Activated T-helper 17 cell treated with anti-CD3 and anti-CD28 coated beads, Interleukin-2, amount 50 U/mL, for 72 hours (primary cell): ENCODE results near the gene KIF3B. TPM values are rescaled to one million over a fixed set of nuclear protein-coding genes. Genes with fewer than 3 reads are reported as not detected.
"Not testable (repeated sequence)": the region's sequence is repeated elsewhere in the genome, so short reads cannot be mapped to it uniquely, and the experiment has no call there.

Experiments used
- ATAC-seq: fragments of 150-1000 bp; cut with Tn5 transposase; replicated peaks from 2 replicates; pipeline ENCODE4 v1.10.0; 2021; ENCODE audit warnings: mild to moderate bottlenecking, moderate library complexity
- H3K27ac Mint-ChIP-seq: one replicate; pipeline ENCODE4 v1.8.0; 2022; ENCODE audit warnings: mixed read lengths
- H3K27me3 Mint-ChIP-seq: one replicate; pipeline ENCODE4 v1.8.0; 2022; ENCODE audit warnings: mixed read lengths
- H3K36me3 Mint-ChIP-seq: one replicate; pipeline ENCODE4 v1.8.0; 2022; ENCODE audit warnings: low read depth, mild to moderate bottlenecking, mixed read lengths
- H3K4me1 Mint-ChIP-seq: one replicate; pipeline ENCODE4 v1.8.0; 2022; ENCODE audit warnings: mixed read lengths
- H3K4me3 Mint-ChIP-seq: one replicate; pipeline ENCODE4 v1.8.0; 2022; ENCODE audit warnings: mild to moderate bottlenecking, mixed read lengths
- H3K9me3 Mint-ChIP-seq: one replicate; pipeline ENCODE4 v1.8.0; 2022; ENCODE audit warnings: mixed read lengths
- total RNA-seq, 2 donors: library from RNA; stranded (reverse); gene quantifications; one replicate each; pipeline ENCODE4 v1.2.3, GENCODE V29; 2022

Gene KIF3B
- total RNA-seq, 2 donors from 2014 or later: 25.9 to 43.0 TPM

DNA sequence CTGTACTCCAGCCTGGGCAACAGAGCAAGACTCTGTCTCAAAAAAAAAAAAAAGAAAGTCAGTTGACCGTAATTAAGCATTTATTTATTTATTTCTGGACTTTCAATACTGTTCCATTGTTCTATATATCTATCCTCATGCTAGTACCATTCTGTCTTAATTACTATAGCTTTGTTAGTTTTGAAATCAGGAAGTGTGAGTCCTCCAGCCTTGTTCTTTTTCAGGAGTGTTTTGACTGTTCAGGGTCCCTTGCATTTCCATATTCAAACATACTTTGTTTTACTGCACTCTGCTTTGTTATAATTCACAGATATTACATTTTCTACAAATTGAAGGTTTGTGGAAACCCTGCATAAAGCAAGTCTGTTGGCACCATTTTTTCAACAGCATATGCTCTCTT, 43.9 kb downstream of the KIF3B start:
- peaks cover 81% of the 10 kb centered on the region for H3K36me3 Mint-ChIP-seq
- H3K9me3 Mint-ChIP-seq: no peaks in the 10 kb centered on the region
- no peaks in the 10 kb centered on the region for H3K27me3 Mint-ChIP-seq
- no peak overlapping the region for H3K4me3 Mint-ChIP-seq
- peak overlapping the region; percentile 17 for H3K27ac Mint-ChIP-seq
- H3K4me1 Mint-ChIP-seq: peaks cover 11% of the 10 kb centered on the region
- ATAC-seq: peak; percentile 59

DNA sequence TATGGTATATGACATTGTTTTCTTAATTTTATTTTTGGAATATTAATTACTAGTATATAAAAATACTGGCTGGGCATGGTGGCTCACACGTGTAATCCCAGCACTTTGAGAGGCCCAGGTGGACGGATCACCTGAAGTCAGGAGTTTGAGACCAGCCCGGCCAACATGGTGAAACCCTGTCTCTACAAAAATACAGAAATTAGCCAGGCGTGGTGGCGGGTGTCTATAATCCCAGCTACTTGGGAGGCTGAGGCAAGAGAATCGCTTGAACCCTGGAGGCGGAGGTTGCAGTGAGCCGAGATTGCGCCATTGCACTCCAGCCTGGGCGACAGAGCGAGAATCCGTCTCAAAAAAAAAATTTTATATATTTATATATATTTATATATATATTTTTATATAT, 44.8 kb downstream of the KIF3B start:
- H3K27ac Mint-ChIP-seq, H3K9me3 Mint-ChIP-seq, ATAC-seq, H3K27me3 Mint-ChIP-seq, H3K4me3 Mint-ChIP-seq: not testable (repeated sequence)
- H3K36me3 Mint-ChIP-seq: peaks cover 81% of the 10 kb centered on the region
- H3K4me1 Mint-ChIP-seq: peaks cover 12% of the 10 kb centered on the region

DNA sequence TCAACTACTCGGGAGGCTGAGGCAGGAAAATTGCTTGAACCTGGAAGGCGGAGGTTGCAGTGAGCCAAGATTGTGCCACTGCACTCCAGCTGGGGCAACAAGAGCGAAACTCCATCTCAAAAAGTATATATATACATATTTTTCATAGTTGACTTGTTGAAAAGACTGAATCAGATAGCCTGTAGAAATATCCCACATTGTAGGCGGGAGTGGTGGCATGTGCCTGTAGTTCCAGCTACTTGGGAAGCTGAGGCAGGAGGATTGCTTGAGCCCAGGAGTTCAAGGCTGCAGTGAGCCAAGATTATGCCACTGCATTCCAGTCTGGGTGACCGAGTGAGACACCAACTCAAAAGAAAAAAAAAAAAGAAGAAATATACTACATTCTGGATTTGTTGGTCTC, 46.3 kb downstream of the KIF3B start:
- Mint-ChIP-seq H3K36me3 (peaks cover 78% of the 10 kb centered on the region), H3K4me1 (peaks cover 12% of the 10 kb centered on the region)
- H3K27me3 Mint-ChIP-seq, ATAC-seq, H3K27ac Mint-ChIP-seq, H3K9me3 Mint-ChIP-seq, H3K4me3 Mint-ChIP-seq: not testable (repeated sequence)

DNA sequence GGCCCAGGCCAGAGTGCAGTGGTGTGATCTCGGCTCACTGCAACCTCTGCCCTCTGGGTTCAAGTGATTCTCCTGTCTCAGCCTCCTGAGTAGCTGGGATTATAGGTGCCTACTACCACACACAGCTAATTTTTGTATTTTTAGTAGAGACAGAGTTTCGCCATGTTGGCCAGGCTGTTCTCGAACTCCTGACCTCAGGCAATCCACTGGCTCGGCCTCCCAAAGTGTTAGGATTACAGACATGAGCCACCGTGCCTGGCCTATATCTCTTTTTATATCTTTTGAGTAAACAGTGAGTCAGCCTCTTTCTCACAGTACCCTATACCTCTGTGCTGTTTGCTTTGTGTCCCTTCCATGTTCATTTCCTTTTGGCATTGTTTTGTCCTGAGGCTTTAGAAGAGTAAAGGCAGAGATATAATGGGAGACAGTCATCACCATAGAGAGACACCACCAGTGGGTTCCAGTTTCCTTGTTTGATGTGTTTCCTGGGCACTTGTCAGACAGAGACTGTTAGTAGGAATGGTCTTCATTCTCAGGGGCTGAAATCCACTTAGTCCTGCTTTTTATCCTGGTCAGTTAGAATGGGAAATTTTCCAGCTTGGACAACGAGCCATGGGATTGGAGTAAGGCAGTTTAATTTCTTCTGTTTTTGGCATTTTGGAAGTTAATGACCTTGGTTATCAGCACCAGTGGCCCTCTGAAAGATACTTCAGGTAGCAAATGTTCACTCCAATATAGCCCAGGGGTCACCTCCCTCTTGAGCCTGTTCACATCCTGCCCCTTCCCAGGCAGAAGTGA, 48.5 kb downstream of the KIF3B start:
- Mint-ChIP-seq H3K27ac (peak overlapping the region; percentile 58), H3K9me3 (no peaks in the 10 kb centered on the region), H3K4me3 (no peak overlapping the region), H3K36me3 (peaks cover 77% of the 10 kb centered on the region), H3K27me3 (no peaks in the 10 kb centered on the region), H3K4me1 (peaks cover 12% of the 10 kb centered on the region)
- peak; percentile 69 for ATAC-seq

DNA sequence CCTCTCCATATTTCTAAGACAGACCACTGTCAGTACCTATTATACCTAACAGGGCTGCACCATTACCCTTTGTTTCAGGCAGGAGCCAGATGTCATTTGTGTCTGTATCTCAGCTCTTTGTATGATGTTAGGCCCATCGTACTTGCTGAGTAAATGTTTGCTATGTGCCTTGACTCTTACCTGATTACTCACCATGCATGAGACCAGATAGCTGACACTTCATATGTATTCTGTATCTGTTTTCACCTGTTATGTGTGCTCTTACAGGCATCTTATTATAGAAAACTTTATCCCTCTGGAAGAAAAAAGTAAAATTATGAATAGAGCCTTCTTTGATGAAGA, 49.0 kb downstream of the KIF3B start:
- Mint-ChIP-seq H3K4me1 (peaks cover 10% of the 10 kb centered on the region), H3K27me3 (no peaks in the 10 kb centered on the region), H3K27ac (peak overlapping the region; percentile 58), H3K4me3 (no peak overlapping the region), H3K9me3 (no peaks in the 10 kb centered on the region), H3K36me3 (peaks cover 77% of the 10 kb centered on the region)
- peak; percentile 67 for ATAC-seq

DNA sequence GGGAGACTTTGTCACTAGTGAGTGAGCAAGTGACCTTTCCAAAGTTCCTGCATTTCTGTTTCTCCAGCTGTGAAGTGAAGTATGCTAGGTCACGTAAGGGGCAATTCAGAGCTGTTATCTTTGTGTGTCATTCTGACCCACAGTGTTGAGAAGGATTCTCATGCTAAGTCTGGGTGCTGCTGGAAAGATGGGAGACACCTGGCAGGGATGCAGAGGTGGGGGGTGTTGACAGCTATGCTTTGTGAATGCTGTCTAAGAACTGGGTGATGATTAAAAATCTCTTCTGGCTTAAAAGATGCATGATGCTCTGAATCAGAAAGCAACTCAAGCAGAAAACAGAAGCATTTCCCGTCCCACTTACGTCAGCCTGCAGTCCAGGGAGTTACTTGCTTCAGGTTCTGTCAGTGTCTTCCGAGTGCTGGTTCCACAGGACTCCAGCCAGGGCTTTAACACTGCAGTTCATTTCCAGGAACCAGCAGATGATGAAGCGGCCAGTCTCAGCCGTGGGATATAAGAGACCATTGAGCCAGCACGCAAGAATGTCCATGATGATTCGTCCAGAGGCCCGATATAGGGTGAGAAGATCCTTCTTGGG, 49.7 kb downstream of the KIF3B start:
- H3K36me3 Mint-ChIP-seq: peaks cover 77% of the 10 kb centered on the region
- peak overlapping the region; percentile 58 for H3K27ac Mint-ChIP-seq
- H3K9me3 Mint-ChIP-seq: no peaks in the 10 kb centered on the region
- H3K4me1 Mint-ChIP-seq: peaks cover 15% of the 10 kb centered on the region
- no peak for ATAC-seq
- no peaks in the 10 kb centered on the region for H3K27me3 Mint-ChIP-seq
- no peak overlapping the region for H3K4me3 Mint-ChIP-seq

DNA sequence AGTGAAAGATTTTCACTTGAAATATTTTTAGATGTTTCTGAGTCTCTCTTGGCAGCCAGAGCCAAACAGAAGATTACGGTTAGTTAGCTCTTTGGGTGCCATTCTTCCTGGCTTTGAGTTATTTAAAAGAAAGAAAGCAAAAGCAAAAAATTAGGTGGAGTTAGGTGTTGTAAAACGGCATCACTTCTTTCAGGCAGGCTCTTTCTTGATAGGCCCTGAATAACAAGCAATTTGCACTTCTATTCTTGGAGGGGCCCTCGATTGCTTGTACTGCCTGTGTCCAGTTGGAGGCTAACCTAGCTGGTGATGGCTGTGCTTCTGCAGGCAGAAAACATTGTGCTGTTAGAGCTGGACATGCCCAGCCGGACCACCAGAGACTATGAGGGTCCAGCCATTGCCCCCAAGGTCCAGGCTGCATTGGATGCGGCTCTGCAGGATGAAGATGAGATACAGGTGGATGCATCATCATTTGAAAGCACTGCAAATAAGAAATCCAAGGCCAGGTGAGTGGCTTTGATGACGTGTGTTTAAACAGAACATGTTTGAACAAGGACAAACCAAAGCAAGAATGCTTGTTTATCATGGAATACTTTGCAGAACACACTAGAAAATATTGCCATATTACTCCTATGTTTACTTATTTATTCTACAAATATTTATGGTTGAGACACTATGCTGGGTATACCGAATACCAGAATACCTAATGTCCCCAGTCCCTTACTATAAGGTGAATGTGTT, 52.5 kb downstream of the KIF3B start:
- no peak overlapping the region for H3K27ac Mint-ChIP-seq
- peaks cover 93% of the 10 kb centered on the region for H3K36me3 Mint-ChIP-seq
- no peak for ATAC-seq
- no peak overlapping the region for H3K4me3 Mint-ChIP-seq
- peaks cover 41% of the 10 kb centered on the region for H3K4me1 Mint-ChIP-seq
- no peaks in the 10 kb centered on the region for H3K9me3 Mint-ChIP-seq
- no peaks in the 10 kb centered on the region for H3K27me3 Mint-ChIP-seq

DNA sequence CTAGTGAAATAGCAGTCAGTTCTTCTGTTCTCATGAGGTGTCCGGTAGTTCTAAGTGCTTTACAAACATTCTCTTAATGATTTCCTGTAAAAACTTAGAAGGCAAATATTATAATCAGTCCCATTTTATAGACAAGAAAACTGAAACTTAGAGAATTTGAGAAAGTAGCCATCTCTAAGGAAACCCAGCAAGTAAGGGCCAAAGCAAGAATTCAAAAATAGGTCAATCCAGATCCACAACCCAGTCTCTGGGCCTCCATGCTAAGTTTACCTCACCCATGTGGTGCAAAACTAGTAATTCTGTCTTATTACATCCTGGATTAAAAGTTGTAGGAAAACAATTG, 53.1 kb downstream of the KIF3B start:
- H3K36me3 Mint-ChIP-seq: peaks cover 92% of the 10 kb centered on the region
- H3K27ac Mint-ChIP-seq: no peak overlapping the region
- peaks cover 43% of the 10 kb centered on the region for H3K4me1 Mint-ChIP-seq
- H3K9me3 Mint-ChIP-seq: no peaks in the 10 kb centered on the region
- no peak for ATAC-seq
- no peak overlapping the region for H3K4me3 Mint-ChIP-seq
- no peaks in the 10 kb centered on the region for H3K27me3 Mint-ChIP-seq

DNA sequence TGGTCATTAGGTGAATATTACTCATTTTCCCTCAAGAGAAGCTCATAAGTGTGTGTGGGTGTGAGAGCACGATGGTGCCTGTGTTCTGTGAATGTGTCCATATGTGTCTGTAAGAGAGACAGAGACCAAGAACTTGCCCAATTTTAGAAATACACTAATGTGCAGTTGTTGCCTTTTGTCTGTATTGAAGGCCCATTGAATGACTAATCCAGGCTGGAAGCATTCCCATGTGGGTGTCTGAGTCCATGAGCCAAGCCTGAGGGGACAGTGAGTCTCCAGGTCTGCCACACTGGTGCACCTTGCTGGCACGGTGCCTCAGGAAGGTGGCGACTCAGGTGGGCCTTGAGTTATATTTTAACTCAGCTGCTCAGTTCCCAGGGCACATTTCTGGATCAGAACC, 55.2 kb downstream of the KIF3B start:
- Mint-ChIP-seq H3K4me3 (peak overlapping the region; percentile 64), H3K27ac (peak overlapping the region; percentile 94), H3K4me1 (peaks cover 39% of the 10 kb centered on the region), H3K9me3 (no peaks in the 10 kb centered on the region), H3K36me3 (peaks cover 92% of the 10 kb centered on the region), H3K27me3 (no peaks in the 10 kb centered on the region)
- peak; percentile 17 for ATAC-seq

DNA sequence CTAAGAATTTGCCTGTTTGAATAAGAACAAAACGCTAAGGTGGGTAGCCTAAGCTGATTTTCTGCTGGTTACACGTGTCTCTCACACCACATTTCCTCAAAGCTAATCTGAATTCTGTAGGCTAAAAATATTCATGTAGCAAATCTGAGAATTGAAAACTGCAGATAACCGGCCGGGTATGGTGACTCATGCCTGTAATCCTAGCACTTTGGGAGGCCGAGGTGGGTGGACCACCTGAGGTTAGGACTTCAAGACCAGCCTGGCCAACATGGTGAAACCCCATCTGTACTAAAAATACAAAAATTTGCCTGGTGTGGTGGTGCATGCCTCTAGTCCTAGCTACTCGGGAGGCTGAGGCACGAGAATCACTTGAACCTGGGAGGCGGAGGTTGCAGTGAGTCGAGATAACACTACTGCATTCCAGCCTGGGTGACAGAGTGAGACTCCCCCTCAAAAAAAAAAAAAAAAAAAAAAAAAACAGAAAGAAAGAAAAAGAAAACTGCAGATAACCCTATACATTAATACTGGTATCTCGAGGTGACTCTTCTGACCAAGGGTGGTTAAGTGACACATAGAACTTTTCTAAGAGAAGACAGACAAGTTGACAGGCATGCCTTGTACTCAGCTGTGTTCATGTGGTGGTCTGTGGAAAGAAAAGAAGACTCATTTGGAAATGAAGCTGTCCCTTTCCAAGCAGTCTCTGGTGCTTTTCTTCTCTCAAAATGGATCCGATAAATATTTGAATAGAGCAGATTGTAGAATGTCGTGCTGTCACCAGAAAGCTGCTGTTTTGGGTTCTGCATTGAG, 55.9 kb downstream of the KIF3B start:
- ATAC-seq: peak; percentile 86
- H3K4me1 Mint-ChIP-seq: peaks cover 39% of the 10 kb centered on the region

DNA sequence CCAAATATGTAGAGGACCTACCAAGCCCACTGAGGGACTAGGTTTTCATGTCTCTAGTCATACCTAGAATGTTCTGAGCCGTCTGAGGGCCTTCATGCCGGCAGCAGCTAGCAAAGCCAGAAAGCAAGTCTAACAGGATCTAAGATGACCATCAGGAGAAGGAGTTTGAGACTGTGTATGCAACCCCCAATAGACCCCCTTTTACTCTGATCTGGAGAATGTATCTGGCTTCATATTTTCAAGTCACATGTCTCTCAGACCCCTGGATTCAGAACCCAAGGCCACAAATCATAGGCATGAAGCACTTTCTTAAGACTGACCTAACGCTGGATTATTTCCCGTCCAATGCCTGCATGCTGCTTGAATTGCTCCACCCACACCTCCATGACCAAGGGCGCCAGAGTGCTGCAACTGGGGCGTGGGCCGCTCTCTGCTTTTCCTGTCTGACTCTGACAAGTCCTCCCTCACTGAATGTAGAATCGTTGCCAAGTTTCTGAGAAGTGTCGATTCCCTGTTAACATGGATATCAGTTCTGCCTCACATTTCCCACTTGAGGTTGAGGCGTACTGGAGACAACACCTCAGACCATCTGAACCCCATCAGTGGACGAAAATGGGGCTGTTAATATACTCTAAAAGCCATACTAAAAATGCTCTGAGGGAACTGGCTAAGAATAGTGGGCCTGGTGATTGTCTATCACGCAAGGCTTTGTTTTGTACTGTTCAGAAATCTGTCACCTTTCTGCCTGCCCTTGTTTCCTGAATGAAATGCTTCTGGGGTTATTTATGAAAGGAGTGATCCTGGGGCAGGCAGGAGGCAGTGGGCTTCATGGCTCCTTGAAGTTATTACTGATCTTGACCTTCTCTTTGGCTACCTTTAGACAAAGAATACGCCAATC, 56.8 kb downstream of the KIF3B start:
- peak overlapping the region; percentile 94 for H3K27ac Mint-ChIP-seq
- H3K9me3 Mint-ChIP-seq: no peaks in the 10 kb centered on the region
- H3K4me1 Mint-ChIP-seq: peaks cover 39% of the 10 kb centered on the region
- peak overlapping the region; percentile 64 for H3K4me3 Mint-ChIP-seq
- H3K27me3 Mint-ChIP-seq: no peaks in the 10 kb centered on the region
- H3K36me3 Mint-ChIP-seq: peaks cover 95% of the 10 kb centered on the region
- ATAC-seq: peak; percentile 63

More for the DNA sequence above, 55.9 kb downstream of the KIF3B start:
- no peaks in the 10 kb centered on the region for H3K9me3 Mint-ChIP-seq
- no peaks in the 10 kb centered on the region for H3K27me3 Mint-ChIP-seq
- peak overlapping the region; percentile 94 for H3K27ac Mint-ChIP-seq
- H3K4me3 Mint-ChIP-seq: peak overlapping the region; percentile 64
- H3K36me3 Mint-ChIP-seq: peaks cover 95% of the 10 kb centered on the region

DNA sequence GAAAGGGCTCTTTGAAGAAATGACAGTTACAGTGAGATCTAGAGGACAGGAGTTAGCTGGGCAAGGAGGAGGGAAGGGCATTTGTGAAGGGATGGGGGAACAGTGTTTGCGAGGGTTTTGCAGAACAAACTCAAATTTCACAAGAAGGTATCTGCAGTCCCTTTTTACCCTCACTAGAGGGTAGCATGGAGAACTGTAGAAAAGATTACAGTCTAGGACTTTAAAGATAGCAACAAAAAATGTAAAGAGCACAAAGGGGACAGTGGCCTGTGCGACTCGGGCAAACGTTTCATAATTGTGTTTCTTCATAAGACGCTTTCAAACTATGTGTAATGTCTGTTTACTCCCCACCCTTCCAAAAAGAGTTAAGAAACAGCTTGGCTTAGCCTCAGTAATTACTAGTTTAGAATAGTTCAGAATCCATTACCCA, 59.5 kb downstream of the KIF3B start:
- ATAC-seq: no peak
- H3K4me3 Mint-ChIP-seq: no peak overlapping the region
- peaks cover 76% of the 10 kb centered on the region for H3K36me3 Mint-ChIP-seq
- H3K27me3 Mint-ChIP-seq: no peaks in the 10 kb centered on the region
- peaks cover 34% of the 10 kb centered on the region for H3K4me1 Mint-ChIP-seq
- no peak overlapping the region for H3K27ac Mint-ChIP-seq
- H3K9me3 Mint-ChIP-seq: no peaks in the 10 kb centered on the region

DNA sequence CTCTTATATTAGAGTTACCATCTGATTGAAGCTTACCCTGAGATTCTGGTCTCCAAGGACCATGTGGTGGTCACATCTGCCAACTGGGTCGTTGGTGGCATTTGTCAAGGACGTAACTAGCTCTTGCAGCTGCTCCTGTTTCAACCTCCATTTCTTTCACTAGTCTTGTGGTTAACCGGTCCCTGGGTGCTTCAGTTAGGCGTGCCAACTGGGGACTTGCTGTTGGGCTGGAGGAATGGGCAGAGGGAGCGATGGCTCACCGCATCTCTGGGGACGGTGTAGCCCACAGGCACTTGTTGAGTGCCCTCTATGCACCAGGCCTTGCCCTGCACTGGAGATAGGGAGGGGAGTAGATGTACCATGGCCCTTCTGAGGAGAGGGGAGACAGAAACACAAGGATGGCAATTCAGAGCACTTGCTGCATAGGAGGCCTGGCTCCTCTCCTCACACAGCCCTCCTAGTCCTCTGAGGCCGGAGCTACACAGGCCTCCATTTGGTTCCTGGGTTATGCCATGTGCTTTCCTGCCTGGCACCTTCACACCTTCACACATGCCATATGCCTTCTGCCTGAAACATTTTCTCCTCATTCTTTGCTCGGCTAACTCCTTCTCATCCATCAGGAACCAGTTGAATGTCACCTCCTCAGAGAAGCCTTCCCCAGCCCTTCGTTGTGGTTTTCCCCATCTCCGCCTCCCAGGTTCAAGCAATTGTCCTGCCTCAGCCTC, 60.6 kb downstream of the KIF3B start:
- Mint-ChIP-seq H3K4me1 (peaks cover 28% of the 10 kb centered on the region), H3K36me3 (peaks cover 70% of the 10 kb centered on the region), H3K9me3 (no peaks in the 10 kb centered on the region), H3K27ac (no peak overlapping the region), H3K4me3 (no peak overlapping the region), H3K27me3 (no peaks in the 10 kb centered on the region)
- no peak for ATAC-seq
